ENCODE measurements around the gene ANKRD23. TPM values are rescaled to one million over a fixed set of nuclear protein-coding genes. Genes with fewer than 3 reads are reported as not detected.

ANKRD23 gene
- total RNA-seq, 4 donors from 2014 or later: 6.1 to 22.3 (median 7.2) TPM

- peaks cover 5% of the 10 kb centered on the region for H3K4me1 ChIP-seq
- peaks cover 82% of the 10 kb centered on the region for H3K36me3 ChIP-seq
- H3K27me3 ChIP-seq: no peaks in the 10 kb centered on the region
- no peak overlapping the region for H3K4me3 ChIP-seq
- H3K27ac ChIP-seq: no peak overlapping the region
- TF ChIP-seq CTCF (IDR thresholded peaks at IDR 0.05) (no peak), POLR2A (IDR thresholded peaks at IDR 0.05) (no peak), EP300 (IDR thresholded peaks at IDR 0.05) (no peak), POLR2AphosphoS5 (IDR thresholded peaks at IDR 0.05) (no peak)
- no peak for DNase-seq (ENCODE audit: low spot score in 2 of 2)
- 73% methylated on average over 10 of the region's 10 CpGs for WGBS
- no peaks in the 10 kb centered on the region for H3K9me3 ChIP-seq
Observed at GRCh38 chr2:96831679-96832078, 12.1 kb downstream of the ANKRD23 start.

- no peak overlapping the region for H3K27ac ChIP-seq
- no peak overlapping the region for H3K4me3 ChIP-seq
- H3K4me1 ChIP-seq: peaks cover 5% of the 10 kb centered on the region
- 61% methylated on average over 5 of the region's 5 CpGs for WGBS
- DNase-seq (ENCODE audit: low spot score in 2 of 2): no peak
- H3K27me3 ChIP-seq: no peaks in the 10 kb centered on the region
- no peaks in the 10 kb centered on the region for H3K9me3 ChIP-seq
- TF ChIP-seq EP300 (IDR thresholded peaks at IDR 0.05) (no peak), POLR2A (IDR thresholded peaks at IDR 0.05) (no peak), POLR2AphosphoS5 (IDR thresholded peaks at IDR 0.05) (no peak), CTCF (IDR thresholded peaks at IDR 0.05) (no peak)
- peaks cover 93% of the 10 kb centered on the region for H3K36me3 ChIP-seq
Observed at GRCh38 chr2:96830044-96830562, 13.7 kb downstream of the ANKRD23 start.

GRCh38 chr2:96828874-96829273, 14.9 kb downstream of the ANKRD23 start:
- no peak overlapping the region for H3K4me3 ChIP-seq
- H3K9me3 ChIP-seq: no peaks in the 10 kb centered on the region
- WGBS: 96% methylated on average over 13 of the region's 13 CpGs
- peaks cover 5% of the 10 kb centered on the region for H3K4me1 ChIP-seq
- no peaks in the 10 kb centered on the region for H3K27me3 ChIP-seq
- no peak for DNase-seq (ENCODE audit: low spot score in 2 of 2)
- peaks cover 86% of the 10 kb centered on the region for H3K36me3 ChIP-seq
- H3K27ac ChIP-seq: no peak overlapping the region
- no peak for TF ChIP-seq CTCF (IDR thresholded peaks at IDR 0.05)
- no peak for TF ChIP-seq POLR2AphosphoS5 (IDR thresholded peaks at IDR 0.05)
- TF ChIP-seq EP300 (IDR thresholded peaks at IDR 0.05): no peak
- no peak for TF ChIP-seq POLR2A (IDR thresholded peaks at IDR 0.05)

GRCh38 chr2:96828436-96828835, 15.4 kb downstream of the ANKRD23 start:
- Histone ChIP-seq H3K4me3 (no peak overlapping the region), H3K36me3 (peaks cover 83% of the 10 kb centered on the region), H3K4me1 (peaks cover 5% of the 10 kb centered on the region), H3K9me3 (no peaks in the 10 kb centered on the region), H3K27me3 (no peaks in the 10 kb centered on the region), H3K27ac (no peak overlapping the region)
- TF ChIP-seq EP300 (IDR thresholded peaks at IDR 0.05) (no peak), POLR2A (IDR thresholded peaks at IDR 0.05) (no peak), POLR2AphosphoS5 (IDR thresholded peaks at IDR 0.05) (no peak), CTCF (IDR thresholded peaks at IDR 0.05) (no peak)
- no peak for DNase-seq (ENCODE audit: low spot score in 2 of 2)
- 93% methylated on average over 14 of the region's 14 CpGs for whole genome bisulfite sequencing

GRCh38 chr2:96826546-96827278, 17.1 kb downstream of the ANKRD23 start:
- DNase-seq (ENCODE audit: low spot score in 2 of 2): no peak
- Histone ChIP-seq H3K4me3 (no peak overlapping the region), H3K27me3 (no peaks in the 10 kb centered on the region), H3K9me3 (no peaks in the 10 kb centered on the region), H3K27ac (no peak overlapping the region), H3K4me1 (peaks cover 1% of the 10 kb centered on the region), H3K36me3 (peaks cover 73% of the 10 kb centered on the region)
- 88% methylated on average over 20 of the region's 22 CpGs for WGBS
- no peak for TF ChIP-seq POLR2A (IDR thresholded peaks at IDR 0.05)
- TF ChIP-seq CTCF (IDR thresholded peaks at IDR 0.05): no peak
- TF ChIP-seq EP300 (IDR thresholded peaks at IDR 0.05): no peak
